Neural cell (in vitro differentiated cells): Measurements from ENCODE around the gene CCNE1. TPM values are rescaled to one million over a fixed set of nuclear protein-coding genes. Genes with fewer than 3 reads are reported as not detected.

Experiments
- H2AFZ ChIP-seq: fragments of 200-600, 300-800 bp; sonication (generic), shearing (Covaris generic); 2 replicates; pipeline ENCODE4 v1.6.0; 2014; ENCODE audit warnings: low read depth, mild to moderate bottlenecking, antibody characterized with exemption, low read length, moderate library complexity
- H3F3A ChIP-seq: fragments of 200-600 bp; shearing (Covaris generic); 2 replicates; pipeline ENCODE4 v1.6.1; 2016; ENCODE audit warnings: mild to moderate bottlenecking, moderate library complexity, mixed read lengths, antibody characterized with exemption, low read length; ENCODE audit not compliant: insufficient read depth, poor library complexity, severe bottlenecking
- H3K27ac ChIP-seq: fragments of 200-600, 300-800 bp; sonication (generic), shearing (Covaris generic); 2 replicates; pipeline ENCODE4 v1.5.1; 2014; ENCODE audit warnings: mild to moderate bottlenecking, low read length, moderate library complexity
- H3K27me3 ChIP-seq: fragments of 300-800, 200-600 bp; sonication (generic), shearing (Covaris generic); 2 replicates; pipeline ENCODE4 v1.6.0; 2014; ENCODE audit warnings: mild to moderate bottlenecking, low read depth, low read length, moderate library complexity; ENCODE audit not compliant: insufficient read depth
- H3K36me3 ChIP-seq: fragments of 300-800, 200-600 bp; sonication (generic), shearing (Covaris generic); 2 replicates; pipeline ENCODE4 v1.5.1; 2014; ENCODE audit warnings: mild to moderate bottlenecking, antibody characterized with exemption, low read length, moderate library complexity; ENCODE audit not compliant: insufficient read depth
- H3K4me2 ChIP-seq: fragments of 300-800, 200-600 bp; sonication (generic), shearing (Covaris generic); 2 replicates; pipeline ENCODE4 v1.6.0; 2014; ENCODE audit warnings: mild to moderate bottlenecking, low read length
- H3K4me3 ChIP-seq: fragments of 300-800, 200-600 bp; sonication (generic), shearing (Covaris generic); 2 replicates; pipeline ENCODE4 v1.5.1; 2014; ENCODE audit warnings: mild to moderate bottlenecking, low read length, moderate library complexity
- H3K79me2 ChIP-seq: fragments of 200-600 bp; shearing (Covaris generic); replicated peaks from 2 replicates; pipeline ENCODE4 v1.6.0; 2014; ENCODE audit warnings: mild to moderate bottlenecking, low read length, moderate library complexity; ENCODE audit not compliant: insufficient read depth
- H3K9ac ChIP-seq: fragments of 300-800, 200-600 bp; sonication (generic), shearing (Covaris generic); 2 replicates; pipeline ENCODE4 v1.6.1; 2016; ENCODE audit warnings: mild to moderate bottlenecking, low read length, mixed read lengths
- H3K9me2 ChIP-seq: fragments of 200-600 bp; shearing (Covaris generic); 2 replicates; pipeline ENCODE4 v1.6.1; 2016; ENCODE audit warnings: mild to moderate bottlenecking, low read length, mixed read lengths; ENCODE audit not compliant: insufficient read depth
- H3K9me3 ChIP-seq: fragments of 200-600, 300-800 bp; sonication (generic), shearing (Covaris generic); 2 replicates; pipeline ENCODE4 v1.6.1; 2016; ENCODE audit warnings: mild to moderate bottlenecking, mixed run types, low read length, moderate library complexity, mixed read lengths
- H4K20me1 ChIP-seq: fragments of 200-600 bp; shearing (Covaris generic); 2 replicates; pipeline ENCODE4 v1.6.1; 2016; ENCODE audit warnings: mild to moderate bottlenecking, mixed run types; ENCODE audit not compliant: insufficient read depth
- EP300 ChIP-seq: fragments of 450-650 bp; conservative IDR thresholded peaks from 2 replicates; pipeline ENCODE4 v1.6.1; 2014; ENCODE audit warnings: antibody characterized with exemption, mild to moderate bottlenecking, moderate library complexity; ENCODE audit not compliant: poor library complexity, severe bottlenecking
- EZH2 ChIP-seq: fragments of 200-600, 300-800 bp; shearing (Covaris generic), sonication (generic); IDR thresholded peaks from 2 replicates; pipeline ENCODE4 v1.6.1; 2014; ENCODE audit warnings: antibody characterized with exemption, low read length, borderline replicate concordance, mild to moderate bottlenecking; ENCODE audit not compliant: insufficient read depth, poor library complexity, severe bottlenecking
- MXI1 ChIP-seq: fragments of 450-650 bp; conservative IDR thresholded peaks from 2 replicates; pipeline ENCODE4 v1.6.1; 2014; ENCODE audit warnings: antibody characterized with exemption, mild to moderate bottlenecking; ENCODE audit not compliant: poor library complexity, severe bottlenecking
- POLR2AphosphoS5 ChIP-seq: IDR thresholded peaks from 2 replicates; pipeline ENCODE4 v1.6.1; 2012
- RAD21 ChIP-seq: fragments of 450-650 bp; conservative IDR thresholded peaks from 2 replicates; pipeline ENCODE4 v1.6.1; 2014; ENCODE audit warnings: antibody characterized with exemption, mild to moderate bottlenecking, moderate library complexity
- SMC3 ChIP-seq: fragments of 450-650 bp; conservative IDR thresholded peaks from 2 replicates; pipeline ENCODE4 v1.6.1; 2014; ENCODE audit warnings: antibody characterized with exemption, mild to moderate bottlenecking, moderate library complexity; ENCODE audit not compliant: poor library complexity
- TAF1 ChIP-seq: IDR thresholded peaks from 2 replicates; pipeline ENCODE4 v1.6.1; 2012; ENCODE audit warnings: low read depth
- polyA plus RNA-seq: library from polyadenylated mRNA; depleted of rRNA; stranded (reverse); fragments of >200 nt; gene quantifications from 2 replicates; pipeline ENCODE4 v1.2.3, GENCODE V29; 2014
- TF ChIP-seq, protein P1 (sequence below): IDR thresholded peaks from 2 replicates; pipeline ENCODE4 v1.6.1; 2012; ENCODE audit warnings: borderline replicate concordance
- TF ChIP-seq, protein P2 (sequence below): fragments of 450-650 bp; IDR thresholded peaks from 2 replicates; pipeline ENCODE4 v1.5.1; 2014; ENCODE audit warnings: antibody characterized with exemption, mild to moderate bottlenecking, moderate library complexity; ENCODE audit not compliant: poor library complexity, severe bottlenecking

CCNE1 gene
- polyA plus RNA-seq, 1 donor from 2014 or later = 4.1 TPM

DNA sequence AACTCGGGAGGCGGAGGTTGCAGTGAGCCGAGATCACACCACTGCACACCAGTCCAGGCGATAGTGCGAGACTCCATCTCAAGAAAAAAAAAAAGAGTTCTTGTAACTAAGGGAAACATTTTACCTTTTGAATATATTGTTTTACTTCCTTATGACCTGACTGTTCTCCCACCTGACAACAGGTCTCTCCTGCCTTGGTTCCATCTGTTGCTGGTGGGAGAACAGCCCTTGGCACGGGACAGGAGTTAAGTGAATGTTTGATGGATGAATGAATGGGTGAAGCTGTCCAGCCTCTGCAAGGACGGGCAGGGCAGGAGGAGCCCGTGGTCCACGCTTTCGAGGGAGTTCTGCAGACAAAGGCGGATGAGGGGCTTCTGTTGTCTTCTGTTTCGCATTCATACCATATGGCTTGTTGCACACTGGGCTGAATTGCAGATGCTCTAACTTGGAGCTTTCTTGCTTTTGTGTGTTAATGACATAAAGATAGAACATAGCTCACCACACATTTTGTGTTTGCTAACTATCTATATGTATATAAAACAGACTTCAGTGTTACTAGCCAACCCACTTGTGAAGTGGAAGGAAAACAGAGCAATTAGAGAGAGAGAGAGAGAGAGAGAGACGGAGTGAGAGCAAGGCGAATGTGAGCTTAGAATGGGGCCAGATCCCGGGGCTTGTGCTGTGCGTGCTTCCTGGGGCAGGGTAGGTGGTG, 16.2 kb upstream of the CCNE1 start:
- Histone ChIP-seq H3K36me3 (no peaks in the 10 kb centered on the region), H3K9me3 (no peaks in the 10 kb centered on the region), H3K9ac (no peak overlapping the region), H4K20me1 (no peaks in the 10 kb centered on the region), H3K27ac (no peak overlapping the region), H3K4me2 (no peak overlapping the region), H3K27me3 (no peaks in the 10 kb centered on the region), H3K79me2 (no peaks in the 10 kb centered on the region), H3K9me2 (no peaks in the 10 kb centered on the region), H3F3A (no peaks in the 10 kb centered on the region), H3K4me3 (no peak overlapping the region), H2AFZ (no peak overlapping the region)
- TF ChIP-seq EP300 (no peak), POLR2AphosphoS5 (no peak), MXI1 (no peak), EZH2 (no peak), SMC3 (no peak), TAF1 (no peak), RAD21 (no peak)
- TF ChIP-seq, protein P1, sequence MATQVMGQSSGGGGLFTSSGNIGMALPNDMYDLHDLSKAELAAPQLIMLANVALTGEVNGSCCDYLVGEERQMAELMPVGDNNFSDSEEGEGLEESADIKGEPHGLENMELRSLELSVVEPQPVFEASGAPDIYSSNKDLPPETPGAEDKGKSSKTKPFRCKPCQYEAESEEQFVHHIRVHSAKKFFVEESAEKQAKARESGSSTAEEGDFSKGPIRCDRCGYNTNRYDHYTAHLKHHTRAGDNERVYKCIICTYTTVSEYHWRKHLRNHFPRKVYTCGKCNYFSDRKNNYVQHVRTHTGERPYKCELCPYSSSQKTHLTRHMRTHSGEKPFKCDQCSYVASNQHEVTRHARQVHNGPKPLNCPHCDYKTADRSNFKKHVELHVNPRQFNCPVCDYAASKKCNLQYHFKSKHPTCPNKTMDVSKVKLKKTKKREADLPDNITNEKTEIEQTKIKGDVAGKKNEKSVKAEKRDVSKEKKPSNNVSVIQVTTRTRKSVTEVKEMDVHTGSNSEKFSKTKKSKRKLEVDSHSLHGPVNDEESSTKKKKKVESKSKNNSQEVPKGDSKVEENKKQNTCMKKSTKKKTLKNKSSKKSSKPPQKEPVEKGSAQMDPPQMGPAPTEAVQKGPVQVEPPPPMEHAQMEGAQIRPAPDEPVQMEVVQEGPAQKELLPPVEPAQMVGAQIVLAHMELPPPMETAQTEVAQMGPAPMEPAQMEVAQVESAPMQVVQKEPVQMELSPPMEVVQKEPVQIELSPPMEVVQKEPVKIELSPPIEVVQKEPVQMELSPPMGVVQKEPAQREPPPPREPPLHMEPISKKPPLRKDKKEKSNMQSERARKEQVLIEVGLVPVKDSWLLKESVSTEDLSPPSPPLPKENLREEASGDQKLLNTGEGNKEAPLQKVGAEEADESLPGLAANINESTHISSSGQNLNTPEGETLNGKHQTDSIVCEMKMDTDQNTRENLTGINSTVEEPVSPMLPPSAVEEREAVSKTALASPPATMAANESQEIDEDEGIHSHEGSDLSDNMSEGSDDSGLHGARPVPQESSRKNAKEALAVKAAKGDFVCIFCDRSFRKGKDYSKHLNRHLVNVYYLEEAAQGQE = no peak
- TF ChIP-seq, protein P2, sequence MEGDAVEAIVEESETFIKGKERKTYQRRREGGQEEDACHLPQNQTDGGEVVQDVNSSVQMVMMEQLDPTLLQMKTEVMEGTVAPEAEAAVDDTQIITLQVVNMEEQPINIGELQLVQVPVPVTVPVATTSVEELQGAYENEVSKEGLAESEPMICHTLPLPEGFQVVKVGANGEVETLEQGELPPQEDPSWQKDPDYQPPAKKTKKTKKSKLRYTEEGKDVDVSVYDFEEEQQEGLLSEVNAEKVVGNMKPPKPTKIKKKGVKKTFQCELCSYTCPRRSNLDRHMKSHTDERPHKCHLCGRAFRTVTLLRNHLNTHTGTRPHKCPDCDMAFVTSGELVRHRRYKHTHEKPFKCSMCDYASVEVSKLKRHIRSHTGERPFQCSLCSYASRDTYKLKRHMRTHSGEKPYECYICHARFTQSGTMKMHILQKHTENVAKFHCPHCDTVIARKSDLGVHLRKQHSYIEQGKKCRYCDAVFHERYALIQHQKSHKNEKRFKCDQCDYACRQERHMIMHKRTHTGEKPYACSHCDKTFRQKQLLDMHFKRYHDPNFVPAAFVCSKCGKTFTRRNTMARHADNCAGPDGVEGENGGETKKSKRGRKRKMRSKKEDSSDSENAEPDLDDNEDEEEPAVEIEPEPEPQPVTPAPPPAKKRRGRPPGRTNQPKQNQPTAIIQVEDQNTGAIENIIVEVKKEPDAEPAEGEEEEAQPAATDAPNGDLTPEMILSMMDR = no peak

DNA sequence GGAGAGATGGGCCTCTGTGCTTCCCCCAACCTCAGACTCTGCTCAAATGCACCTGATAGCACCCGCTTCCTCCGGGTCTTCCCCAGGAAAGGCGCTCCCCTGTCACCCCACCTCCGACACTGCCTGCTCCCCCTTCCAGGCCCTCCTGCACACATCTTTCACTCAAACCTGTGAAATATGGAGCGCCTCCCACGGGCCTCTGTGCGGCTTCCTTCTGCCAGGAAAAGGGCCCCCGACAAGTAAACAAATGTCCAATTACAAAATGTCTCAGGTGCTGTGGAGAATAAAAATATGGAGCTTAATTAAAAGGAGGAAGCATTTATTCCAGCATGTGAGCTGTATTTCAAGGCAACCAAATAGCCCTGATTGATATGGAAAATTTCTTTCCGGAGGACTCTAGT, 15.6 kb upstream of the CCNE1 start:
- Histone ChIP-seq H3K79me2 (no peaks in the 10 kb centered on the region), H3K4me2 (no peak overlapping the region), H3K27ac (no peak overlapping the region), H4K20me1 (no peaks in the 10 kb centered on the region), H3K9ac (no peak overlapping the region), H3K4me3 (no peak overlapping the region), H3K36me3 (no peaks in the 10 kb centered on the region), H3K9me3 (no peaks in the 10 kb centered on the region), H2AFZ (no peak overlapping the region), H3F3A (no peaks in the 10 kb centered on the region), H3K9me2 (no peaks in the 10 kb centered on the region), H3K27me3 (no peaks in the 10 kb centered on the region)
- TF ChIP-seq TAF1 = no peak
- no peak for TF ChIP-seq EP300
- TF ChIP-seq, protein P1 = no peak
- TF ChIP-seq RAD21 = no peak
- TF ChIP-seq POLR2AphosphoS5 = no peak
- TF ChIP-seq MXI1 = no peak
- no peak for TF ChIP-seq EZH2
- TF ChIP-seq, protein P2 = no peak
- TF ChIP-seq SMC3 = no peak
